K562 (cell line): ENCODE results near the gene WNT7A. TPM values are rescaled to one million over a fixed set of nuclear protein-coding genes. Genes with fewer than 3 reads are reported as not detected.
A peak's percentile ranks its signal among the peaks of the same experiment; 100 is the strongest.

Source experiments
- ATAC-seq: fragments of 200-7000 bp; cut with Tn5 transposase; 3 replicates; pipeline ENCODE4 v1.9.1; 2020; ENCODE audit warnings: moderate library complexity
- BruUV-seq: library from RNA; stranded (reverse); fragments of 400-500 nt; replicated peaks from 2 replicates; lab custom pipeline; 2021; lab: Mats Ljungman, UMichigan
- CTCF ChIA-PET: fragments of 300-600 bp; formaldehyde crosslinking; extraction: SDS; loops from one replicate; lab custom pipeline; 2021; ENCODE audit warnings: low intra/inter-chr PET ratio; lab: Yijun Ruan, JAX
- POLR2A ChIA-PET: fragments of 300-600, 350-650 bp; sonication (Branson Sonifier 250); formaldehyde crosslinking; extraction: SDS; loops from one replicate; lab custom pipeline; 2021; ENCODE audit warnings: antibody characterized with exemption, inconsistent platforms; lab: Yijun Ruan, JAX
- DNase-seq, 4 experiments: peaks; one replicate each; pipeline versions ENCODE4 v3.0.0 to v3.0.0-alpha.2; 2011 to 2018; ENCODE audit warnings: low spot score in 3 of 4, mixed read lengths in 3 of 4; ENCODE audit errors: extremely low read depth in 1 of 4
- FAIRE-seq: peaks from 2 replicates; lab custom pipeline; 2011; peaks lifted over from hg19 to GRCh38; lab: Jason Lieb, UNC
- H2AFZ ChIP-seq: 2 replicates; pipeline ENCODE4 v1.6.0; 2011; ENCODE audit warnings: low read depth, low read length, control low read depth, inconsistent platforms
- H3K27ac ChIP-seq: fragments of 200-600 bp; 3 replicates; pipeline ENCODE4 v1.8.0; 2011; ENCODE audit warnings: low read depth, mild to moderate bottlenecking, control low read depth, inconsistent platforms, low read length, moderate library complexity, mixed read lengths; ENCODE audit errors: extremely low read depth
- H3K27me3 ChIP-seq, 2 experiments: fragments of 300-600 bp in 1 of 2; 2 replicates in 1 of 2; 3 replicates in 1 of 2; pipeline versions ENCODE4 v1.6.0 to v1.8.0; 2011; ENCODE audit warnings: inconsistent platforms in 2 of 2, low read length in 2 of 2, mild to moderate bottlenecking in 1 of 2, mixed read lengths in 1 of 2, moderate library complexity in 1 of 2; ENCODE audit not compliant: control insufficient read depth in 2 of 2, insufficient read depth in 2 of 2
- H3K36me3 ChIP-seq: fragments of 300-600 bp; 3 replicates; pipeline ENCODE4 v1.8.0; 2011; ENCODE audit warnings: mild to moderate bottlenecking, low read length, inconsistent platforms; ENCODE audit not compliant: control insufficient read depth, insufficient read depth
- H3K4me1 ChIP-seq, 2 experiments: fragments of 200-600 bp in 1 of 2; replicated peaks in 1 of 2; 2 replicates in 1 of 2; 3 replicates in 1 of 2; pipeline versions ENCODE4 v1.5.1 to v1.8.0; 2011; ENCODE audit warnings: inconsistent platforms in 2 of 2, low read length in 2 of 2, mild to moderate bottlenecking in 1 of 2, mixed read lengths in 1 of 2, moderate library complexity in 1 of 2; ENCODE audit not compliant: control insufficient read depth in 2 of 2, insufficient read depth in 2 of 2
- H3K4me2 ChIP-seq: 2 replicates; pipeline ENCODE4 v1.6.1; 2011; ENCODE audit warnings: low read length, control low read depth, inconsistent platforms, mixed read lengths; ENCODE audit not compliant: insufficient read depth
- H3K4me3 ChIP-seq: fragments of 200-600 bp; sonication (generic), shearing (Covaris generic); 2 replicates; pipeline ENCODE4 v1.5.1; 2016; ENCODE audit warnings: control low read depth, inconsistent platforms
- H3K79me2 ChIP-seq: fragments of 200-600 bp; 3 replicates; pipeline ENCODE4 v1.8.0; 2011; ENCODE audit warnings: low read length, inconsistent platforms; ENCODE audit not compliant: control insufficient read depth, insufficient read depth
- H3K9ac ChIP-seq, 2 experiments: 2 replicates each; pipeline versions ENCODE4 v1.6.0 to v1.6.1; 2011; ENCODE audit warnings: low read depth in 2 of 2, low read length in 2 of 2, control low read depth in 1 of 2, inconsistent platforms in 1 of 2, mild to moderate bottlenecking in 1 of 2, mixed read lengths in 1 of 2; ENCODE audit not compliant: insufficient read depth in 1 of 2
- H3K9me1 ChIP-seq: one replicate; pipeline ENCODE4 v1.6.0; 2011; ENCODE audit warnings: inconsistent platforms, mild to moderate bottlenecking, low read length, moderate library complexity; ENCODE audit not compliant: control insufficient read depth, insufficient read depth
- H3K9me3 ChIP-seq: replicated peaks from 2 replicates; pipeline ENCODE4 v1.5.1; 2011; ENCODE audit warnings: low read depth, low read length, inconsistent platforms; ENCODE audit not compliant: control insufficient read depth, insufficient read depth
- H4K20me1 ChIP-seq: replicated peaks from 2 replicates; pipeline ENCODE4 v1.6.1; 2011; ENCODE audit warnings: low read length, inconsistent platforms, mixed read lengths; ENCODE audit not compliant: control insufficient read depth, insufficient read depth
- CEBPB ChIP-seq: fragments of 450-650 bp; IDR thresholded peaks from 2 replicates; pipeline ENCODE4 v1.6.1; 2016; ENCODE audit warnings: missing genetic modification characterization, missing compliant biosample characterization
- EZH2 ChIP-seq: IDR thresholded peaks from 2 replicates; pipeline ENCODE4 v1.6.1; 2012; ENCODE audit warnings: low read depth, mild to moderate bottlenecking, inconsistent platforms, low read length, borderline replicate concordance
- GATAD2A ChIP-seq: fragments of 450-650 bp; IDR thresholded peaks from 2 replicates; pipeline ENCODE4 v1.6.1; 2017
- NFE2L1 ChIP-seq: fragments of 450-650 bp; IDR thresholded peaks from 2 replicates; pipeline ENCODE4 v1.6.1; 2016; ENCODE audit warnings: missing genetic modification characterization, low read depth, mild to moderate bottlenecking, missing compliant biosample characterization, moderate library complexity, borderline replicate concordance
- TBL1XR1 ChIP-seq, 2 experiments: IDR thresholded peaks; 2 replicates each; pipeline ENCODE4 v1.6.1; 2012; ENCODE audit warnings: improper control_type of control experiment in 2 of 2, low read length in 2 of 2, mild to moderate bottlenecking in 1 of 2
- ZNF696 ChIP-seq: fragments of 250-450 bp; sonication (Bioruptor Pico); conservative IDR thresholded peaks from 2 replicates; pipeline ENCODE4 v1.4.0; 2020; ENCODE audit warnings: mild to moderate bottlenecking, moderate library complexity
- WGBS: fragments of 100-300 bp; shearing (Covaris generic); methylation state at CpG from one replicate; pipeline ENCODE4 v1.1.6; 2016; ENCODE audit warnings: low coverage, mixed read lengths; ENCODE audit not compliant: insufficient coverage; ENCODE audit errors: missing lambda C conversion rate; 5-methylcytosine and 5-hydroxymethylcytosine counted together
- in situ Hi-C: fragments of 300-500 bp; cut with MboI; formaldehyde crosslinking; loops from 4 replicates; pipeline ENCODE4 v1.15.0; 2018; ENCODE audit warnings: inconsistent platforms, mixed read lengths
- intact Hi-C: fragments of 100-400 bp; cut with micrococcal nuclease; formaldehyde crosslinking; loops from 2 replicates; pipeline ENCODE4 v1.14.2; 2022
- polyA plus RNA-seq, 8 experiments: library from polyadenylated mRNA; depleted of rRNA in 4 of 8; stranded (reverse) in 5 of 8; unstranded in 3 of 8; fragments of >200 nt; fragmentation: Nextera tagmentation in 2 of 8; fragmentation: Illumina TruSeq in 1 of 8; extraction: Ambion mirVana in 2 of 8; extraction: Trizol in 1 of 8; gene quantifications; 2 replicates each; pipeline versions ENCODE4 v1.2.1 to v1.2.3, GENCODE V29; 2011 to 2014; ENCODE audit warnings: inconsistent platforms in 1 of 8, missing spikeins in 1 of 8
- total RNA-seq, 7 experiments: library from RNA; depleted of rRNA in 6 of 7; stranded (reverse); fragments of >200 nt in 6 of 7; fragmentation: Illumina TruSeq in 2 of 7; extraction: Trizol in 2 of 7; gene quantifications; 2 replicates each; pipeline versions ENCODE4 v1.2.1 to v1.2.3, GENCODE V29; 2011 to 2021; ENCODE audit warnings: low replicate concordance in 1 of 7

WNT7A gene
- total and polyA plus RNA-seq, 9 of the 15 experiments (the other 6 are each of a cell fraction or from before 2014, with no cell fraction given), result 0.03 TPM; not detected in 8

DNA sequence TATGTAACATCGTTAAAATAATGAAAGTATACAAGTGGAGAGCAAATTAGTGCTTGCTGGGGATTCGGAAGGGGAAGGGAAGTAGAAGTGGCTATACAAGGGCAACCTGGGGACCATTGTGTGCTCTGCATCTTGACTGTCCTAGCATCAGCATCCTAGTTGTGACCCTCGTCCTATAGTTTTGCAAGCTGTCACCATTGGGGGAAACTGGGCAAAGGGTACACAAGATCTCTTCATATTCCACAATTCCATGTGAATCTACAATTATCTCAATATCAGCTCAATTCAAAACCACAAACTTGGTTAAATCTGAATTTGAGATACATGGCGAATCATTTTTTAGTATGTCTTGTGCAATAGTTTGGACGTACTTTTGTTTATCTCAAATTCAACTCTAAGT, 30.9 kb downstream of the WNT7A start:
- Histone ChIP-seq H2AFZ (no peak overlapping the region), H3K36me3 (no peaks in the 10 kb centered on the region), H3K4me3 (no peak overlapping the region), H3K4me1 (no peaks in the 10 kb centered on the region; a peak in 2 of 5 replicates), H4K20me1 (peaks cover 29% of the 10 kb centered on the region), H3K9me3 (no peaks in the 10 kb centered on the region)
- ATAC-seq, result no peak
- no peak for TF ChIP-seq GATAD2A
- TF ChIP-seq EZH2, result no peak
- TF ChIP-seq NFE2L1 (tag), result no peak
- TF ChIP-seq ZNF696 (CRISPR knock-in tag), result no peak
- TF ChIP-seq CEBPB (tag), result peak; percentile 52
- no peak for TF ChIP-seq TBL1XR1 (IDR thresholded peaks at IDR 0.05; ENCODE audit: low read length in 2 of 2)
- TF ChIP-seq, all 486 proteins: peak for 1
- POLR2A ChIA-PET, result interaction anchor here (1.1 kb wide), 1 partner anchor 11 kb away, joined by 3 read pairs; no protein-coding TSS in a partner anchor
- WGBS, result under 1% methylated on average over 5 of the region's 5 CpGs
- in situ Hi-C loops, result no loop called here
- Histone ChIP-seq H3K9me1 (peaks cover 5% of the 10 kb centered on the region), H3K79me2 (no peaks in the 10 kb centered on the region), H3K27ac (no peak overlapping the region), H3K27me3 (peaks cover 31 to 57% of the 10 kb centered on the region in 2 experiments), H3K4me2 (no peak overlapping the region), H3K9ac (no peak overlapping the region)
- FAIRE-seq (no peak), DNase-seq (no peak)
- CTCF ChIA-PET, result no interaction called here
- intact Hi-C loops, result no loop called here
- BruUV-seq, result no TSS peak
